Testis (tissue), 3 donors: ENCODE data around the gene IQSEC1. TPM values are rescaled to one million over a fixed set of nuclear protein-coding genes. Genes with fewer than 3 reads are reported as not detected.

Experiments used
- DNase-seq: peaks from one replicate; pipeline ENCODE4 v3.0.0-alpha.2; 2019
- H3K27ac ChIP-seq, 2 donors: fragments of 200-600 bp; sonication (generic); one replicate each; pipeline ENCODE4 v1.5.1; 2019
- H3K27me3 ChIP-seq: fragments of 200-600 bp; sonication (generic); one replicate; pipeline ENCODE4 v1.5.1; 2019
- H3K36me3 ChIP-seq: fragments of 200-600 bp; sonication (generic); one replicate; pipeline ENCODE4 v1.5.1; 2017; ENCODE audit warnings: low read depth; ENCODE audit errors: missing control alignments
- H3K4me1 ChIP-seq: fragments of 200-600 bp; sonication (generic); one replicate; pipeline ENCODE4 v1.5.1; 2019
- H3K4me3 ChIP-seq, 2 donors: fragments of 200-600 bp; sonication (generic); one replicate each; pipeline ENCODE4 v1.5.1; 2017 to 2019
- H3K9me3 ChIP-seq: fragments of 200-600 bp; sonication (generic); one replicate; pipeline ENCODE4 v1.5.1; 2017
- POLR2A ChIP-seq: fragments of 450-650 bp; IDR thresholded peaks from one replicate; pipeline ENCODE4 v1.6.1; 2017; ENCODE audit warnings: antibody characterized with exemption, mild to moderate bottlenecking, moderate library complexity
- WGBS, 2 donors: methylation state at CpG; one replicate each; pipeline ENCODE4 v1.1.5; 2018; 5-methylcytosine and 5-hydroxymethylcytosine counted together
- intact Hi-C: fragments of 100-400 bp; cut with DNase I; formaldehyde crosslinking; loops from one replicate; pipeline ENCODE4 v1.15.1; 2023; ENCODE audit warnings: low total_unique reads
- polyA plus RNA-seq: library from polyadenylated mRNA; stranded (reverse); fragments of 350-450 nt; fragmentation: Illumina TruSeq; extraction: RNeasy Lipid Tissue Mini Kit (QIAGEN cat#74804); gene quantifications from one replicate; pipeline ENCODE4 v1.2.3, GENCODE V29; 2014; ENCODE audit warnings: low read depth, low replicate concordance; ENCODE audit not compliant: insufficient read depth
- total RNA-seq, 2 donors: library from RNA; depleted of rRNA; stranded (reverse); fragments of >200 nt; gene quantifications; one replicate each; pipeline ENCODE4 v1.2.3, GENCODE V29; 2016
- TF ChIP-seq, protein P1 (sequence below), 3 experiments: fragments of 450-650 bp in 2 of 3; fragments of 200-600 bp in 1 of 3; sonication (generic) in 1 of 3; IDR thresholded peaks; one replicate each; pipeline ENCODE4 v1.5.1; 2016 to 2019; ENCODE audit warnings: antibody characterized with exemption in 3 of 3, mild to moderate bottlenecking in 2 of 3, moderate library complexity in 1 of 3

IQSEC1 gene
- total and polyA plus RNA-seq, 3 donors from 2014 or later: 32.9 to 89.4 (median 74.3) TPM

DNA sequence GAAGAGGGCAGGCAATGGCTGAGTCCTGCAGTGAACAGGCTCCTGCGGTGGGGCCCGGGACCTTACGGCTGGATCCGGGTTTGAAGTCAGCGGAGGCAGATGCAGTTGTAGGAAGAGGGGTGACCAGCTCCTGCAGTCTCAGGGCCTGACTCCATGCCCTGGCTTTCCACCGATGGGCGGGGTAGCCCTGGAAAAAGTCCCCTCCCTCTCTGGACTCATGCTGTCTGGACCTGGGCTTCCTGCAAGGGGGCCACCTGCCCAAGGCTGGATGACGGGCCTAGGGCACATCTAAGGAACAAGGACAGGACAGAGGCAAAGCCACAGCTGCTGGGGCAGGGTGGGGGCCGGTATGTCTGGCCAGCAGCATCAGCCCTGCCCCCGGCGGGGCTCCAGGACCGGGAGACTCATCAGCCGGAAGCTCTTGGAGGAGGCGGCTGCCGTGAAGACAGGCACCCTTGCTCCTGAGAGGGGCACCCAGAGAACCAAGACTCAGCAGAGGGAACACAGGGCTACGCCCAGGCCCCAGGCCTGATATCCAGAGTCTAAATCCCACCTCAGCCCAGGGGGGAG is 12.8 kb downstream of the IQSEC1 start:
- H3K9me3 ChIP-seq: no peaks in the 10 kb centered on the region
- no peak overlapping the region for H3K27ac ChIP-seq
- H3K36me3 ChIP-seq: no peaks in the 10 kb centered on the region
- no peaks in the 10 kb centered on the region for H3K27me3 ChIP-seq
- H3K4me3 ChIP-seq: no peak overlapping the region
- 90 to 97% methylated on average over 5 to 16 of the region's 16 CpGs for WGBS, 2 donors
- H3K4me1 ChIP-seq: peaks cover 8% of the 10 kb centered on the region
- DNase-seq: no peak
- intact Hi-C loops: no loop called here
- no peak for TF ChIP-seq POLR2A
- TF ChIP-seq, protein P1, sequence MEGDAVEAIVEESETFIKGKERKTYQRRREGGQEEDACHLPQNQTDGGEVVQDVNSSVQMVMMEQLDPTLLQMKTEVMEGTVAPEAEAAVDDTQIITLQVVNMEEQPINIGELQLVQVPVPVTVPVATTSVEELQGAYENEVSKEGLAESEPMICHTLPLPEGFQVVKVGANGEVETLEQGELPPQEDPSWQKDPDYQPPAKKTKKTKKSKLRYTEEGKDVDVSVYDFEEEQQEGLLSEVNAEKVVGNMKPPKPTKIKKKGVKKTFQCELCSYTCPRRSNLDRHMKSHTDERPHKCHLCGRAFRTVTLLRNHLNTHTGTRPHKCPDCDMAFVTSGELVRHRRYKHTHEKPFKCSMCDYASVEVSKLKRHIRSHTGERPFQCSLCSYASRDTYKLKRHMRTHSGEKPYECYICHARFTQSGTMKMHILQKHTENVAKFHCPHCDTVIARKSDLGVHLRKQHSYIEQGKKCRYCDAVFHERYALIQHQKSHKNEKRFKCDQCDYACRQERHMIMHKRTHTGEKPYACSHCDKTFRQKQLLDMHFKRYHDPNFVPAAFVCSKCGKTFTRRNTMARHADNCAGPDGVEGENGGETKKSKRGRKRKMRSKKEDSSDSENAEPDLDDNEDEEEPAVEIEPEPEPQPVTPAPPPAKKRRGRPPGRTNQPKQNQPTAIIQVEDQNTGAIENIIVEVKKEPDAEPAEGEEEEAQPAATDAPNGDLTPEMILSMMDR (IDR thresholded peaks at IDR 0.05): no peak

DNA sequence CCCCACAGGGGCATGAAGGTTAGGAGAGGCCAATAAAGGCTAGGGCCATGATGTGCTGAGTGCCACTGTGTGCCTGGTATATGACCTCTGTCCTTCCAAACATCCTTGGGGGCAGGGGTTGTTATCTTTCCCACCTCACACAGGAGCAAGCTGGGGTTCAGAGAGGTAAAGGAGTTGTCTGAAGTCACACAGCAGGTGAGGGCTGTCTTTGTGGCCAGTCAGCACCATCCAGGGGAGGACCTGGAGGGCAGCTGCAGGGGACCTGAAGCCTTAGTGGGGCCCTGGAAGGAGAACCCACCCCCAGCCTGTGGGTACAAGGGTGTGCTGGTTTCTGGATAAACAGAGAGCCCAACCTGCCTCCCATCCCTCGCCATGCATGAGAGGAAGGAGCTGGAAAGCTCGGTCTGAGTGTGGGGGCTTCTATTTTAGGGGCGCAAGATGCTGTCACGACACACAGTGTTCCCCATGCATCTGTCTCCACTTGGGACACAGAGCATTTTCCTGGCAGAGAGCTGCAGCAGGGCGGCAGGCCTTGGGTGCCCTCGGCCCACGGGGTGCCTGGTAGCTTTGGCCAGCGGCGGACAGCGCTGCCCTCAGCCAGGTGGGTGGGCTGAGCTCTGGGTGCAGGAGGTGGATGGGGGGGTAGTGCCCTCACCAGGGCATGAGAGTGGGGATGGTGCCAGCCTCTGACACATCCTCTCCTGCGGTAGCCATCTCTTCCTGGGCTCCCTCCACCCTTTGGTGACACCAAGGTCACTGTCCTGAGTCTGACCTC is 14.7 kb downstream of the IQSEC1 start:
- WGBS, 2 donors: 88 to 100% methylated on average over 2 to 11 of the region's 11 CpGs
- TF ChIP-seq, protein P1 (IDR thresholded peaks at IDR 0.05): no peak
- TF ChIP-seq POLR2A: no peak
- H3K4me1 ChIP-seq: peaks cover 9% of the 10 kb centered on the region

DNA sequence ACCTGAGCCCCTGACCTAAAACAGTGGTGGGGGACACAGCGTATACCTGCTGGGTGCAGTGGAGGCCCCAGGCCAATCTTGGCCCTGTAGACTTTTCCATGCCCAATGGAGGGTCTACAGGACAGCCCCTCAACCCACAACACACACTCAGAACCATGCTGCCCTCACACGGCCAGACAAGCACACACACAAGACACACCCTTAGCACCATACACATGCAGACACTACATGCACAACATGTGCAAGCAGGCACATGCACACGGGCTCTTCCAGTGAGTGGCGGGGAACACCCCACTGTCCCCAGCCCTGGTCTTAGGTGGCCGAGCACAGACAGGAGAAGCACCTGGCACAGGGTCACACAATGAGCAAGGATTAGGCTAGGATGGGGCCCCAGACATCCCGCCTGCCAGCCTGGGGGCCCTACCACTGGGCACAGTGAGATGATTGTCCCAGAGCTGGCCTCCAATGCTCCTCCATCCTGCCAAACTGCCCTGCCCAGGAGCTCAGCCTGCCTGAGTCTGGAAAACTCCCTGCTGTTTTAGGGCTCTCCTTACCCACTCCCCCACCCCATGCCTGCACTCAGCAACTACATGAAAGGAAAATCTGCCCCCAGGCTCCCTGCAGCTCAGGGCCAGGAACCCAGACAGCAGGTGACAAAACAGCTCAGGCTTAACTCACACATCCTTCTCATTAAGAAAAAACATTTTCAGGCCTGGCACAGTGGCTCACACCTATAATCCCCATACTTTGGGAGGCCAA is 15.8 kb downstream of the IQSEC1 start:
- Histone ChIP-seq H3K4me1 (peaks cover 12% of the 10 kb centered on the region), H3K4me3 (no peak overlapping the region), H3K27me3 (no peaks in the 10 kb centered on the region), H3K9me3 (no peaks in the 10 kb centered on the region), H3K36me3 (no peaks in the 10 kb centered on the region), H3K27ac (no peak overlapping the region)
- intact Hi-C loops: no loop called here
- 92 to 97% methylated on average over 4 to 5 of the region's 6 CpGs for WGBS, 2 donors
- TF ChIP-seq, protein P1 (IDR thresholded peaks at IDR 0.05): no peak
- no peak for TF ChIP-seq POLR2A
- no peak for DNase-seq

More for the DNA sequence above, 14.7 kb downstream of the IQSEC1 start:
- intact Hi-C loops: no loop called here
- no peak for DNase-seq
- H3K36me3 ChIP-seq: no peaks in the 10 kb centered on the region
- no peak overlapping the region for H3K4me3 ChIP-seq
- H3K27me3 ChIP-seq: no peaks in the 10 kb centered on the region
- H3K27ac ChIP-seq: no peak overlapping the region
- H3K9me3 ChIP-seq: no peaks in the 10 kb centered on the region

DNA sequence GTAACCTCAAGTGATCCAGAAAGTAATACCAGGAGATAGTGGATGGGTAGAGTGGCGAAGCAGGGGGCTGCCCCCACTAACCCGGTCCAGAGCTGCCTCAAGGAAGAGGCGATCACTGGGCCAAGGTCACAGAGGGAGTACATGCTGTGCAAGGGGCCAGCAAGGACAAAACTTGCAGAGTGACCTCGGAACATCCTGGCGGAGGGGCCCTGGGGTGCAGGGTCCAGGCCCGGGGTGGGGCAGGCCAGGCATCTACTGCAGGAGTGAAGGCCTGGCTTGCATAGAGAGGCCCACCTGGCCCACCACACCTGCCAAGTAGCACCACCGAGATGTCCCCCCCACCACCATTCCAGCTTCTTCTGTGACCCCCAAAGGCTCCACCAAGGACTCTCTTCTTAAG is 17.6 kb downstream of the IQSEC1 start:
- H3K4me3 ChIP-seq: no peak overlapping the region
- intact Hi-C loops: no loop called here
- H3K27me3 ChIP-seq: no peaks in the 10 kb centered on the region
- H3K27ac ChIP-seq: no peak overlapping the region
- no peaks in the 10 kb centered on the region for H3K36me3 ChIP-seq
- 62 to 70% methylated on average over 6 to 7 of the region's 7 CpGs for WGBS, 2 donors
- H3K9me3 ChIP-seq: no peaks in the 10 kb centered on the region
- H3K4me1 ChIP-seq: peaks cover 12% of the 10 kb centered on the region
- TF ChIP-seq, protein P1 (IDR thresholded peaks at IDR 0.05): no peak
- TF ChIP-seq POLR2A: no peak
- DNase-seq: no peak
